D341Med (cell line): Measurements from ENCODE around the gene NUBPL.
"Not testable (repeated sequence)": the region's sequence is repeated elsewhere in the genome, so short reads cannot be mapped to it uniquely, and the experiment has no call there.

Source experiments
- DNase-seq: peaks from one replicate; pipeline ENCODE4 v3.0.0; 2012; ENCODE audit warnings: low spot score

Gene NUBPL

GRCh38 chr14:31813724-31814490, 252.7 kb downstream of the NUBPL start:
- DNase-seq = not testable (repeated sequence)

- DNase-seq = no peak
Observed at GRCh38 chr14:31819281-31819680, 258.1 kb downstream of the NUBPL start.

- DNase-seq = no peak
Observed at GRCh38 chr14:31825459-31825858, 264.3 kb downstream of the NUBPL start.

- DNase-seq = no peak
Observed at GRCh38 chr14:31827325-31827724, 266.1 kb downstream of the NUBPL start.

- DNase-seq = no peak
Observed at GRCh38 chr14:31828946-31829868, 268.0 kb downstream of the NUBPL start.

GRCh38 chr14:31834616-31835015, 273.4 kb downstream of the NUBPL start:
- DNase-seq = no peak

- DNase-seq = no peak
Observed at GRCh38 chr14:31835049-31835448, 273.8 kb downstream of the NUBPL start.

- no peak for DNase-seq
Observed at GRCh38 chr14:31837031-31837430, 275.8 kb downstream of the NUBPL start.

- peak; percentile 16 for DNase-seq
Observed at GRCh38 chr14:31842899-31843298, 281.7 kb downstream of the NUBPL start.

- no peak for DNase-seq
Observed at GRCh38 chr14:31843361-31844091, 282.3 kb downstream of the NUBPL start.

GRCh38 chr14:31854508-31855075, 293.4 kb downstream of the NUBPL start:
- no peak for DNase-seq

GRCh38 chr14:31855262-31855661, 294.1 kb downstream of the NUBPL start:
- DNase-seq = no peak

- not testable (repeated sequence) for DNase-seq
Observed at GRCh38 chr14:31856003-31856402, 294.8 kb downstream of the NUBPL start.

- DNase-seq = no peak
Observed at GRCh38 chr14:31858868-31859267, 297.7 kb downstream of the NUBPL start.

- DNase-seq = no peak
Observed at GRCh38 chr14:31864937-31865855, 304.0 kb downstream of the NUBPL start.

GRCh38 chr14:31867570-31867969, 306.4 kb downstream of the NUBPL start:
- DNase-seq = no peak

- not testable (repeated sequence) for DNase-seq
Observed at GRCh38 chr14:31868096-31868495, 306.9 kb downstream of the NUBPL start.

- DNase-seq = no peak
Observed at GRCh38 chr14:31876741-31877140, 315.5 kb downstream of the NUBPL start.

- no peak for DNase-seq
Observed at GRCh38 chr14:31877255-31877798, 316.1 kb downstream of the NUBPL start.

- no peak for DNase-seq
Observed at GRCh38 chr14:31879661-31880348, 318.6 kb downstream of the NUBPL start.
